ENCODE measurements around the gene FAAH. TPM values are rescaled to one million over a fixed set of nuclear protein-coding genes. Genes with fewer than 3 reads are reported as not detected.
"Not testable (repeated sequence)": the region's sequence is repeated elsewhere in the genome, so short reads cannot be mapped to it uniquely, and the experiment has no call there.

Gene FAAH
- total RNA-seq, 4 donors from 2014 or later = 18.1 to 50.5 (median 27.7) TPM

DNA sequence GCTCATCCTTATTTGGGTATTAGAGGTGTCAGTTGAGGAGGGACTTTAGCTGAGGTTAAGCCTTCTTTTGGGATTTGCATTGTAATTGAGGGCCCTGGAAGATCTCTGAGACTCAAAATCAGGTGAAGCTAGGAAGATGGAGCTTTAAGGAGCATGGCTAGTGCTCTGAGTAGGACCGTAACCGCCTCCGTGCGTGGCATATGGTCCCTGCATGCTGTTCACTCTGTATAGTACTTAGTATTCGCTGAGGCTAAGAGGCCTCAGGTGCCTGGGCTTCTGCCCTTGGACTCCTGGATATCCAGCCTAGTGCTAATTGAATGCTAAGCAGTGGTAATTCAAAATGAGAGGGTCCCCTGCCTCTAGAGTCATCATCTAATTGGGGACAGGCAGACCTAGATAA lies 31.0 kb upstream of the FAAH start:
- Histone ChIP-seq H3K27ac (no peak overlapping the region), H3K27me3 (no peaks in the 10 kb centered on the region), H3K36me3 (peaks cover 66% of the 10 kb centered on the region), H3K9me3 (no peaks in the 10 kb centered on the region), H3K4me1 (no peaks in the 10 kb centered on the region), H3K4me3 (no peak overlapping the region)
- peak in 1 of 2 donors; percentile 40 for DNase-seq (ENCODE audit: low spot score in 2 of 2)
- WGBS = 98% methylated on average over 5 of the region's 5 CpGs
- TF ChIP-seq POLR2AphosphoS5 (IDR thresholded peaks at IDR 0.05) (no peak), EP300 (IDR thresholded peaks at IDR 0.05) (no peak), POLR2A (IDR thresholded peaks at IDR 0.05) (no peak)
- TF ChIP-seq, protein P1, sequence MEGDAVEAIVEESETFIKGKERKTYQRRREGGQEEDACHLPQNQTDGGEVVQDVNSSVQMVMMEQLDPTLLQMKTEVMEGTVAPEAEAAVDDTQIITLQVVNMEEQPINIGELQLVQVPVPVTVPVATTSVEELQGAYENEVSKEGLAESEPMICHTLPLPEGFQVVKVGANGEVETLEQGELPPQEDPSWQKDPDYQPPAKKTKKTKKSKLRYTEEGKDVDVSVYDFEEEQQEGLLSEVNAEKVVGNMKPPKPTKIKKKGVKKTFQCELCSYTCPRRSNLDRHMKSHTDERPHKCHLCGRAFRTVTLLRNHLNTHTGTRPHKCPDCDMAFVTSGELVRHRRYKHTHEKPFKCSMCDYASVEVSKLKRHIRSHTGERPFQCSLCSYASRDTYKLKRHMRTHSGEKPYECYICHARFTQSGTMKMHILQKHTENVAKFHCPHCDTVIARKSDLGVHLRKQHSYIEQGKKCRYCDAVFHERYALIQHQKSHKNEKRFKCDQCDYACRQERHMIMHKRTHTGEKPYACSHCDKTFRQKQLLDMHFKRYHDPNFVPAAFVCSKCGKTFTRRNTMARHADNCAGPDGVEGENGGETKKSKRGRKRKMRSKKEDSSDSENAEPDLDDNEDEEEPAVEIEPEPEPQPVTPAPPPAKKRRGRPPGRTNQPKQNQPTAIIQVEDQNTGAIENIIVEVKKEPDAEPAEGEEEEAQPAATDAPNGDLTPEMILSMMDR (IDR thresholded peaks at IDR 0.05) = no peak

DNA sequence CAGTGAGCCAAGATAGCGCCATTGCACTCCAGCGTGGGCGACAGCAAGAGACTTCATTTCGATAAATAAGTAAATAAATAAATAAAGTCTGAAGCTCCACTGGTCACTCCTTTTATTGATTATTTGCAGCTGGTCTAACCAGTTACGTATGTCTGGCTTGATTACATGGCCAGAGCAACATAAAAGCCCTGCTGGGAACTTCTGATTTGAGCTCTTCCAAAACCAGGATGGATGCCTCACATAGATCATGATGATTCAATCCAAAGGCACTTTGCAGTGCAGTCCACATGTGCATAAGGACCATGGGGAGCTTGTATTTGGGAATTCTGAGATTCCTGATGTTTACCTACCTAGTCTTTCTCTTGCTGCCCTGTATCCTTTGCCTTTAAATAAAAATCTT lies 29.5 kb upstream of the FAAH start:
- Histone ChIP-seq H3K9me3 (no peaks in the 10 kb centered on the region), H3K4me3 (no peak overlapping the region), H3K4me1 (no peaks in the 10 kb centered on the region), H3K36me3 (peaks cover 59% of the 10 kb centered on the region), H3K27me3 (no peaks in the 10 kb centered on the region), H3K27ac (no peak overlapping the region)
- no peak for DNase-seq (ENCODE audit: low spot score in 2 of 2)
- TF ChIP-seq POLR2AphosphoS5 (IDR thresholded peaks at IDR 0.05) = no peak
- TF ChIP-seq EP300 (IDR thresholded peaks at IDR 0.05) = no peak
- TF ChIP-seq, protein P1 (IDR thresholded peaks at IDR 0.05) = no peak
- TF ChIP-seq POLR2A (IDR thresholded peaks at IDR 0.05) = no peak
- 76% methylated on average over 5 of the region's 5 CpGs for WGBS

DNA sequence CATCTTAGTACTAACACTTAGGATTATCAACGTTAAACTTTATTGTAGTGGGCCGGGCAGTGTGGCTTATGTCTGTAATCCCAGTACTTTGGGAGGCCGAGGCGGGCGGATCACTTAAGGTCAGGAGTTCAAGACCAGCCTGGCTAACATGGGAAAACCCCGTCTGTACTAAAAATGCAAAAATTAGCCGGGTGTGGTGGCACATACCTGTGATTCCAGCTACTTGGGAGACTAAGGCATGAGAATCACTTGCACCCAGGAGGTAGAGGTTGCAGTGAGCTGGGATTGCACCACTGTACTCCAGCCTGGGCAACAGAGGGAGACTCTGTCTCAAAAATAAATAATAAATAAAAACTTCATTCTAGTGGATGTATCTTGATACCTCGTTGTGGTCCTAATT lies 28.3 kb upstream of the FAAH start:
- DNase-seq (ENCODE audit: low spot score in 2 of 2); H3K4me3 ChIP-seq; H3K4me1 ChIP-seq; H3K9me3 ChIP-seq; H3K27ac ChIP-seq; H3K27me3 ChIP-seq: not testable (repeated sequence)
- H3K36me3 ChIP-seq = peaks cover 55% of the 10 kb centered on the region
- WGBS = 90% methylated on average over 8 of the region's 8 CpGs

DNA sequence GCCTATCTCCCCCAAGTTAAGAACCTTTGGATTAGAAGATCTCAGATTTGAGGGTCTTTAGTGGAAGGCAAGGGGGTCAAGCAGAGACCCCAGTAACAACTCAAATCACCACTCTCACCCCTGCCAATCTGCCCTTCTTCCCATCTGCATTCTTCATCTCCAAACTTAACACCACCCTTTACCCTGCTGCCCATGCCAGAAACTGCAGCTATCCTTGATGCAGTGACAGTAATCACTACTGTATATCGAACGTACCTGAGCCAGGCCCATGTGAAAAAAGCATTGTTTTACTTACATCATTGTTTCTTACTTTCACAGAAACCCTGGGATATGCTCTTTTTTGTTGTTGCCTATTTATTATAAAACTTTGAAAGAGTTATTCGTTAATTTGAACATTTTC lies 27.0 kb upstream of the FAAH start:
- no peaks in the 10 kb centered on the region for H3K9me3 ChIP-seq
- TF ChIP-seq, protein P1 (IDR thresholded peaks at IDR 0.05) = no peak
- TF ChIP-seq POLR2AphosphoS5 (IDR thresholded peaks at IDR 0.05) (no peak), EP300 (IDR thresholded peaks at IDR 0.05) (no peak), POLR2A (IDR thresholded peaks at IDR 0.05) (no peak)
- 86% methylated on average over 3 of the region's 3 CpGs for WGBS
- no peak for DNase-seq (ENCODE audit: low spot score in 2 of 2)
- no peak overlapping the region for H3K4me3 ChIP-seq
- no peak overlapping the region for H3K27ac ChIP-seq
- H3K27me3 ChIP-seq = no peaks in the 10 kb centered on the region
- no peaks in the 10 kb centered on the region for H3K4me1 ChIP-seq
- peaks cover 42% of the 10 kb centered on the region for H3K36me3 ChIP-seq

DNA sequence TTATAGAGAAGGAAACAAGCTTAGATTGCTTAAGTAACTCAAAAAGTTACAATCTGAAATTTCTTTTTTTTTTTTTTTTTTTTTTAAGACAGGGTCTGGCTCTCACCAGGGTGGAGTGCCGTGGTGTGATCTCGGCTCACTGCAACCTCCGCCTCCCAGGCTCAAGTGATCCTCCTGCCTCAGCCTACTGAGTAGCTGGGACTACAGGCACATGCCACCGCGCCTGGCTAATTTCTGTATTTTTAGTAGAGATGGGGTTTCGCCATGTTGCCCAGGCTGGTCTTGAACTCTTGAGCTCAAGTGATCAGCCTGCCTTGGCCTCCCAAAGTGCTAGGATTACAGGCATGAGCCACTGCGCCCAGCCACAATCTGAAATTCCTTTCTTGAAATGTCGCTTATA lies 26.4 kb upstream of the FAAH start:
- H3K36me3 ChIP-seq = peaks cover 39% of the 10 kb centered on the region
- not testable (repeated sequence) for H3K4me3 ChIP-seq

DNA sequence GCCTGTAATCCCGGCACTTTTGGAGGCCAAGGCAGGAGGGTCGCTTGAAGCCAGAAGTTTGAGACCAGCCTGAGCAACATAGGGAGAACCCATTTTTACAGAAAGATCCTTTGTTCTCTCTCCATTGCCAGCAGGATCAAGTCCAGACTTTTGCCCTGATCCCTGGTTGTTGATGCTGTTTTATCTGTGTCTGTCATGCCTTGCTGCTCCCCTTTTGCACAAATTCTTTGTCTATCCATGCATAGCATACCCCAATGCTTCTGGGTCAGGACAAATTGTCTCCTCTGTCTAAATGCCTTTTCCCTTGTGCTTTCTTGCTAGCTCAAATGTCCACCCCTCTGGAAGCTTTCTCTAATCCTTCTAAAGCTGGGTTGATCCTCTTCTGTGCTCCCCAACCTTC lies 25.3 kb upstream of the FAAH start:
- Histone ChIP-seq H3K27ac (no peak overlapping the region), H3K36me3 (peaks cover 31% of the 10 kb centered on the region), H3K4me3 (no peak overlapping the region), H3K4me1 (no peaks in the 10 kb centered on the region), H3K9me3 (no peaks in the 10 kb centered on the region), H3K27me3 (no peaks in the 10 kb centered on the region)
- WGBS = 91% methylated on average over 2 of the region's 2 CpGs
- TF ChIP-seq EP300 (IDR thresholded peaks at IDR 0.05) (no peak), POLR2AphosphoS5 (IDR thresholded peaks at IDR 0.05) (no peak), POLR2A (IDR thresholded peaks at IDR 0.05) (no peak)
- TF ChIP-seq, protein P1 (IDR thresholded peaks at IDR 0.05) = no peak
- DNase-seq (ENCODE audit: low spot score in 2 of 2) = no peak

More for the DNA sequence above, 26.4 kb upstream of the FAAH start:
- not testable (repeated sequence) for H3K4me1 ChIP-seq; H3K9me3 ChIP-seq; DNase-seq (ENCODE audit: low spot score in 2 of 2); H3K27ac ChIP-seq; H3K27me3 ChIP-seq
- WGBS = over 99% methylated on average over 8 of the region's 8 CpGs
